Measurements from ENCODE around the gene PUSL1.
A peak's percentile ranks its signal among the peaks of the same experiment; 100 is the strongest.

The PUSL1 gene

DNA sequence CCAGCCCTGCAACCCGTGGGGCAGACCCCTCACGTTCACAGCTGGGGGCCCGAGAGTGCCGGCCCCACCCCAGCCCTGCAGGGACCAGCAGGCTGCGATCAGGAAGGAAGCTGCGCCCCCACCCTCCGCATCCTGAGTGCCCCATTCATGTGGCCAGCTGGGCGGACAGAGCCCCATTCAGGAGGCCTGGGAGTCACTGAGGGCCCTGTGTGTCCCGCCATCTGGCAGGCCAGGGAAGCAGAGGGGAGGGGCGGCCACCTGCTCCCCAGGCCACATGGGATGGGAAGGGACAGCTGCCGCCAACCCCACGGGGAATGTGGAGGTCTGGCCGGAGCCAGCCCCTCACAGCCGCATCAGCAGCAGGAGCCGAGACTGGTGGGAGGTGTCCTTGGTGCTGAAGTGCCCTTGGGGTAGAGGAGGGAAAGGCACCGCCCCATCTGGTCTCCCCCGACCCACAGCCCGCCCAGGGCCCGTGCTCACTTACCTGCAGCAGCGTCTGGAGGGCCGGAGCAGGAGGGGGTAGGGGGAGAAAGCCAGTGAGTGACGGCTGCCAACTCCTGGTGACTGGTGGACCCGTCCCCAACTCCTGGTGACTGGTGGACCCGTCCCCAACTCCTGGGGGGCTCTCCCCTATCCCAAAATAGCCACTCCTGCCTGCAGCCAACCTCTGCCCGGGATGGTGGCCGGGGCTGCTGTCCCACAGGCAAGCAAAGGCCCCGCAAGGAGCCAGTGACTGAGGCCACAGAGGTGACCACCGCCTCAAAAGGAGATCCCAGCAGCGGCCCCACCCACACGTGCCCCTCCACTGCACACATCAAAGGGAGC, 9.3 kb upstream of the PUSL1 start:
- H3K4me1 ChIP-seq (ENCODE audit: control insufficient read depth, insufficient read depth, low read length): no peaks in the 10 kb centered on the region
- ChIA-PET CTCF (interaction anchor here (1.3 kb wide), 1 partner anchor 49 kb away, joined by 4 read pairs; no protein-coding TSS in a partner anchor), POLR2A (interaction anchor here (0.9 kb wide), 1 partner anchor 10 kb away, joined by 3 read pairs; no protein-coding TSS in a partner anchor)
- peaks cover 0 to 36% of the 10 kb centered on the region in 2 experiments; a peak in 2 of 3 replicates for H3K36me3 ChIP-seq (ENCODE audit: control insufficient read depth in 2 of 2, insufficient read depth in 1 of 2, low read length in 2 of 2)
- TF ChIP-seq ZNF114 (tag by site-specific recombination; IDR thresholded peaks at IDR 0.05) (no peak), KLF8 (tag by site-specific recombination; IDR thresholded peaks at IDR 0.05) (no peak), ZNF600 (tag by site-specific recombination; IDR thresholded peaks at IDR 0.05) (0 out of 2 replicates have a peak, but pooled peaks have one; percentile 31), ZNF423 (tag by site-specific recombination; IDR thresholded peaks at IDR 0.05) (no peak), GLIS2 (tag by site-specific recombination; IDR thresholded peaks at IDR 0.05) (peak; percentile 58)
- TF ChIP-seq, protein P1, sequence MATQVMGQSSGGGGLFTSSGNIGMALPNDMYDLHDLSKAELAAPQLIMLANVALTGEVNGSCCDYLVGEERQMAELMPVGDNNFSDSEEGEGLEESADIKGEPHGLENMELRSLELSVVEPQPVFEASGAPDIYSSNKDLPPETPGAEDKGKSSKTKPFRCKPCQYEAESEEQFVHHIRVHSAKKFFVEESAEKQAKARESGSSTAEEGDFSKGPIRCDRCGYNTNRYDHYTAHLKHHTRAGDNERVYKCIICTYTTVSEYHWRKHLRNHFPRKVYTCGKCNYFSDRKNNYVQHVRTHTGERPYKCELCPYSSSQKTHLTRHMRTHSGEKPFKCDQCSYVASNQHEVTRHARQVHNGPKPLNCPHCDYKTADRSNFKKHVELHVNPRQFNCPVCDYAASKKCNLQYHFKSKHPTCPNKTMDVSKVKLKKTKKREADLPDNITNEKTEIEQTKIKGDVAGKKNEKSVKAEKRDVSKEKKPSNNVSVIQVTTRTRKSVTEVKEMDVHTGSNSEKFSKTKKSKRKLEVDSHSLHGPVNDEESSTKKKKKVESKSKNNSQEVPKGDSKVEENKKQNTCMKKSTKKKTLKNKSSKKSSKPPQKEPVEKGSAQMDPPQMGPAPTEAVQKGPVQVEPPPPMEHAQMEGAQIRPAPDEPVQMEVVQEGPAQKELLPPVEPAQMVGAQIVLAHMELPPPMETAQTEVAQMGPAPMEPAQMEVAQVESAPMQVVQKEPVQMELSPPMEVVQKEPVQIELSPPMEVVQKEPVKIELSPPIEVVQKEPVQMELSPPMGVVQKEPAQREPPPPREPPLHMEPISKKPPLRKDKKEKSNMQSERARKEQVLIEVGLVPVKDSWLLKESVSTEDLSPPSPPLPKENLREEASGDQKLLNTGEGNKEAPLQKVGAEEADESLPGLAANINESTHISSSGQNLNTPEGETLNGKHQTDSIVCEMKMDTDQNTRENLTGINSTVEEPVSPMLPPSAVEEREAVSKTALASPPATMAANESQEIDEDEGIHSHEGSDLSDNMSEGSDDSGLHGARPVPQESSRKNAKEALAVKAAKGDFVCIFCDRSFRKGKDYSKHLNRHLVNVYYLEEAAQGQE (tag by site-specific recombination; IDR thresholded peaks at IDR 0.05): peak; percentile 97
- H3K27ac ChIP-seq (ENCODE audit: extremely low read depth, low read depth, low read length): no peak overlapping the region
- no peaks in the 10 kb centered on the region for H3K9me3 ChIP-seq (ENCODE audit: control insufficient read depth, insufficient read depth, low read depth, low read length)
- H3K4me3 ChIP-seq (ENCODE audit: low read depth, low read length): no peak overlapping the region

DNA sequence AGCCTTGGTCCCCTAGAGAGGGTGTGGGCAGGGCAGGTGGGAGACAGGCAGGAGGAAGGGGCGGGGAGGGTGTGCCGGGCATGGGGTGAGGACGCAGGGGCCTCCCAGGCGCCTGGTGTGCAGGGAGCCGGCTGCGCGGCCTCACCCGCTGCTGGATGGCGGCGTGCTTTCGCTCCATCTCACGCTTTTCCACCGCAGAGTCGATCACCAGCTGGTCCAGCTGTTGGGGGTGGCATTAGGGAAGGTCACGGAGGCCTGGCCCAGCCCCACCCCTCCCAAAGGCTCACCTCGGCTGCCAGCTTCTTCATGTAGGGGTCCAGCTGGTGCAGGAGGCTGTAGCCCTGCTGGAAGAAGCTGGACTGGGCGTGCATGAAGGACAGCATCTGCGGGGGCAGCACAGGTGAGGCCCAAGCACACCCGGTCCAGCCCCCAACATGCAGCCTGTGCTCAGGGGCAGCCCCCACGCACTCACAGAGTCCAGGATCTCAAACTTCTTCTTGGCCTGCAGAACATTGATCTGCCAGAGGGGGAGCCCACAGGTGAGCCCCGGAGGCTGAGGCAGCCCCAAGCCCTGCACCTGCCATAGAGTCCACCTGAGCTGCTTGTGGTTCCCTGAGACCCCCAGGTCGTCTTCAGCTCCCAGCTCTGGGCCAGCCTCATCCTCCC, 8.6 kb upstream of the PUSL1 start:
- Histone ChIP-seq H3K4me3 (ENCODE audit: low read depth, low read length) (no peak overlapping the region), H3K36me3 (ENCODE audit: control insufficient read depth in 2 of 2, insufficient read depth in 1 of 2, low read length in 2 of 2) (peaks cover 0 to 29% of the 10 kb centered on the region in 2 experiments; a peak in 2 of 3 replicates), H3K4me1 (ENCODE audit: control insufficient read depth, insufficient read depth, low read length) (peaks cover 6% of the 10 kb centered on the region), H3K9me3 (ENCODE audit: control insufficient read depth, insufficient read depth, low read depth, low read length) (no peaks in the 10 kb centered on the region), H3K27ac (ENCODE audit: extremely low read depth, low read depth, low read length) (no peak overlapping the region)
- no peak for TF ChIP-seq ZNF571 (tag by site-specific recombination; IDR thresholded peaks at IDR 0.05)
- TF ChIP-seq, protein P2, sequence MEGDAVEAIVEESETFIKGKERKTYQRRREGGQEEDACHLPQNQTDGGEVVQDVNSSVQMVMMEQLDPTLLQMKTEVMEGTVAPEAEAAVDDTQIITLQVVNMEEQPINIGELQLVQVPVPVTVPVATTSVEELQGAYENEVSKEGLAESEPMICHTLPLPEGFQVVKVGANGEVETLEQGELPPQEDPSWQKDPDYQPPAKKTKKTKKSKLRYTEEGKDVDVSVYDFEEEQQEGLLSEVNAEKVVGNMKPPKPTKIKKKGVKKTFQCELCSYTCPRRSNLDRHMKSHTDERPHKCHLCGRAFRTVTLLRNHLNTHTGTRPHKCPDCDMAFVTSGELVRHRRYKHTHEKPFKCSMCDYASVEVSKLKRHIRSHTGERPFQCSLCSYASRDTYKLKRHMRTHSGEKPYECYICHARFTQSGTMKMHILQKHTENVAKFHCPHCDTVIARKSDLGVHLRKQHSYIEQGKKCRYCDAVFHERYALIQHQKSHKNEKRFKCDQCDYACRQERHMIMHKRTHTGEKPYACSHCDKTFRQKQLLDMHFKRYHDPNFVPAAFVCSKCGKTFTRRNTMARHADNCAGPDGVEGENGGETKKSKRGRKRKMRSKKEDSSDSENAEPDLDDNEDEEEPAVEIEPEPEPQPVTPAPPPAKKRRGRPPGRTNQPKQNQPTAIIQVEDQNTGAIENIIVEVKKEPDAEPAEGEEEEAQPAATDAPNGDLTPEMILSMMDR (tag by site-specific recombination; IDR thresholded peaks at IDR 0.05): peak; percentile 48
- no peak for TF ChIP-seq ZNF221 (tag by site-specific recombination; IDR thresholded peaks at IDR 0.05; ENCODE audit: borderline replicate concordance)
- TF ChIP-seq ZNF324 (tag by site-specific recombination; IDR thresholded peaks at IDR 0.05): no peak
- TF ChIP-seq ZFHX2 (tag by site-specific recombination; conservative IDR thresholded peaks at IDR 0.05): peak; percentile 75
- no peak for TF ChIP-seq ZBTB17 (tag by site-specific recombination; IDR thresholded peaks at IDR 0.05)
- TF ChIP-seq, protein P3, sequence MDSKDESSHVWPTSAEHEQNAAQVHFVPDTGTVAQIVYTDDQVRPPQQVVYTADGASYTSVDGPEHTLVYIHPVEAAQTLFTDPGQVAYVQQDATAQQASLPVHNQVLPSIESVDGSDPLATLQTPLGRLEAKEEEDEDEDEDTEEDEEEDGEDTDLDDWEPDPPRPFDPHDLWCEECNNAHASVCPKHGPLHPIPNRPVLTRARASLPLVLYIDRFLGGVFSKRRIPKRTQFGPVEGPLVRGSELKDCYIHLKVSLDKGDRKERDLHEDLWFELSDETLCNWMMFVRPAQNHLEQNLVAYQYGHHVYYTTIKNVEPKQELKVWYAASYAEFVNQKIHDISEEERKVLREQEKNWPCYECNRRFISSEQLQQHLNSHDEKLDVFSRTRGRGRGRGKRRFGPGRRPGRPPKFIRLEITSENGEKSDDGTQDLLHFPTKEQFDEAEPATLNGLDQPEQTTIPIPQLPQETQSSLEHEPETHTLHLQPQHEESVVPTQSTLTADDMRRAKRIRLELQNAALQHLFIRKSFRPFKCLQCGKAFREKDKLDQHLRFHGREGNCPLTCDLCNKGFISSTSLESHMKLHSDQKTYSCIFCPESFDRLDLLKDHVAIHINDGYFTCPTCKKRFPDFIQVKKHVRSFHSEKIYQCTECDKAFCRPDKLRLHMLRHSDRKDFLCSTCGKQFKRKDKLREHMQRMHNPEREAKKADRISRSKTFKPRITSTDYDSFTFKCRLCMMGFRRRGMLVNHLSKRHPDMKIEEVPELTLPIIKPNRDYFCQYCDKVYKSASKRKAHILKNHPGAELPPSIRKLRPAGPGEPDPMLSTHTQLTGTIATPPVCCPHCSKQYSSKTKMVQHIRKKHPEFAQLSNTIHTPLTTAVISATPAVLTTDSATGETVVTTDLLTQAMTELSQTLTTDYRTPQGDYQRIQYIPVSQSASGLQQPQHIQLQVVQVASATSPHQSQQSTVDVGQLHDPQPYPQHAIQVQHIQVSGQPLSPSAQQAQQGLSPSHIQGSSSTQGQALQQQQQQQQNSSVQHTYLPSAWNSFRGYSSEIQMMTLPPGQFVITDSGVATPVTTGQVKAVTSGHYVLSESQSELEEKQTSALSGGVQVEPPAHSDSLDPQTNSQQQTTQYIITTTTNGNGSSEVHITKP (tag by site-specific recombination; IDR thresholded peaks at IDR 0.05): peak; percentile 87
- TF ChIP-seq ZNF394 (tag by site-specific recombination; IDR thresholded peaks at IDR 0.05; ENCODE audit: borderline replicate concordance): no peak
- TF ChIP-seq SETDB1 (IDR thresholded peaks at IDR 0.05; ENCODE audit: insufficient read length, low read length): no peak
- TF ChIP-seq, protein P4, sequence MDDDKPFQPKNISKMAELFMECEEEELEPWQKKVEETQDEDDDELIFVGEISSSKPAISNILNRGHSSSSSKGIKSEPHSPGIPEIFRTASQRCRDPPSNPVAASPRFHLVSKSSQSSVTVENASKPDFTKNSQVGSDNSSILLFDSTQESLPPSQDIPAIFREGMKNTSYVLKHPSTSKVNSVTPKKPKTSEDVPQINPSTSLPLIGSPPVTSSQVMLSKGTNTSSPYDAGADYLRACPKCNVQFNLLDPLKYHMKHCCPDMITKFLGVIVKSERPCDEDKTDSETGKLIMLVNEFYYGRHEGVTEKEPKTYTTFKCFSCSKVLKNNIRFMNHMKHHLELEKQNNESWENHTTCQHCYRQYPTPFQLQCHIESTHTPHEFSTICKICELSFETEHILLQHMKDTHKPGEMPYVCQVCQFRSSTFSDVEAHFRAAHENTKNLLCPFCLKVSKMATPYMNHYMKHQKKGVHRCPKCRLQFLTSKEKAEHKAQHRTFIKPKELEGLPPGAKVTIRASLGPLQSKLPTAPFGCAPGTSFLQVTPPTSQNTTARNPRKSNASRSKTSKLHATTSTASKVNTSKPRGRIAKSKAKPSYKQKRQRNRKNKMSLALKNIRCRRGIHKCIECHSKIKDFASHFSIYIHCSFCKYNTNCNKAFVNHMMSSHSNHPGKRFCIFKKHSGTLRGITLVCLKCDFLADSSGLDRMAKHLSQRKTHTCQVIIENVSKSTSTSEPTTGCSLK (tag by site-specific recombination; IDR thresholded peaks at IDR 0.05): no peak
- TF ChIP-seq KLF1 (tag by site-specific recombination; IDR thresholded peaks at IDR 0.05): peak; percentile 72
- TF ChIP-seq ZNF768 (tag by site-specific recombination; IDR thresholded peaks at IDR 0.05): no peak
- peak; percentile 36 for TF ChIP-seq EGR2 (tag by site-specific recombination; IDR thresholded peaks at IDR 0.05; ENCODE audit: low read depth)
- TF ChIP-seq GLIS2 (tag by site-specific recombination; IDR thresholded peaks at IDR 0.05): 0 out of 2 replicates have a peak, but pooled peaks have one; percentile 12
- CTCF ChIA-PET: interaction anchor here (0.5 to 1.9 kb wide), 7 partner anchors 8 to 431 kb away, joined by 3 to 9 read pairs (median 3); no protein-coding TSS in a partner anchor
- POLR2A ChIA-PET: interaction anchor here (0.5 to 1.7 kb wide), 4 partner anchors 8 to 174 kb away, joined by 3 to 9 read pairs (median 3); no protein-coding TSS in a partner anchor

All from HEK293 (cell line).